ENCODE results near the gene S100A8.
A peak's percentile ranks its signal among the peaks of the same experiment; 100 is the strongest.

The S100A8 gene

GRCh38 chr1:153362187-153362775, 28.6 kb downstream of the S100A8 start:
- no peak for DNase-seq (ENCODE audit: low read depth in 2 of 2)

GRCh38 chr1:153361480-153362109, 29.3 kb downstream of the S100A8 start:
- DNase-seq (ENCODE audit: low read depth in 2 of 2) = no peak

GRCh38 chr1:153360592-153361479, 30.0 kb downstream of the S100A8 start:
- no peak for DNase-seq (ENCODE audit: low read depth in 2 of 2)

DNA sequence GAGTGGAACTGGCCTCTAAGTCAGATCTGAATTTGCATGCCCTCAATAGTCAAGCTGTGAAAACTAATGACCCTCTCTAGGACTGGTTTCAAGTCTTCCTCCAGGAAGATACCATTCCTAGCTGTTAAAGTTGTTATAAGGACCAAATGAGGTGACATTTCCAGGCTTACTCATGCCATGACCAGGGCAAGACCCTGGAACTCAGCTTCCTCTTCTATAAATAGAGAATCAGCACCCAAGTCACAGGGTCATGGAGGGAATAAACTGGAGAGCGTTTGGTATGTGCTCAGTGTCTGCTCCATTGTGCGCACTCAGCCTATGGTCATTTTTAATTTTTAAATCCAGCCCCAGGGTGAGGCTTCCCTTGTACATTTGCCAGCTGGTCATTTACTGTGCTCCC, 30.7 kb downstream of the S100A8 start:
- DNase-seq (ENCODE audit: low read depth in 2 of 2) = no peak

DNA sequence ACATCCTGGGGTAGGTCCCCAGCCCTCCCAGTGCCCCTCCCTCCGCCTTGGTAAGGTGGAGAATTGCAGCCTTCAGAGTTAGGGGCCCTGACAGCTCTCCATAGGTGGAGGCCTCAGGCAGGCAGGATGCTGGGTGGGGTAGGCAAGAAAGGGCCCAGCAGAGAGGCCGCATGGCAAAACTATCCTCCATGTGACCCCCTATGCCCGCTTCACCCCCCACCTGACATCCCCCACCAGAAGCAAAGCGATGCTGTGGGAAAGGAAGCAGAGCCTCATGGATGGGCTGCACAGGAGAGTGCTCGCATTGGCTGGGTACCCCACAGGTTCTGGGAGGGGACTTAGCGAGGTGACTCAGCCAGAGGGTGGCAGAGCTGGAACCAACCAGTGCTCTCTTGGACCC, 31.6 kb downstream of the S100A8 start:
- no peak for DNase-seq (ENCODE audit: low read depth in 2 of 2)

DNA sequence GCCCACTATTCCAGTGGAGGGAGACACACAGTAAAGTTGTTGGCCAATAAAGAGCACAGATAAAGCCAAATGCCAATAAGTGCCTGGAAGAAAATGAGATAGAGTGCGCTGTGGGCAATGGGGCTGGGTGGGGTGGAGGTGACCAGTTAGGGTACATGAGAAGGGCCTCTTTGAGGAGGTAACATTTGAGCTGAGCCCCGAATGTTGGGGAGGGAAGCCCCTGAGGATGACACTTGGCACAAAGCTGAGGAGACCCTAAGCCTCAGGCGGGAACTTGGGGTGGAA, 32.2 kb downstream of the S100A8 start:
- no peak for DNase-seq (ENCODE audit: low read depth in 2 of 2)

DNA sequence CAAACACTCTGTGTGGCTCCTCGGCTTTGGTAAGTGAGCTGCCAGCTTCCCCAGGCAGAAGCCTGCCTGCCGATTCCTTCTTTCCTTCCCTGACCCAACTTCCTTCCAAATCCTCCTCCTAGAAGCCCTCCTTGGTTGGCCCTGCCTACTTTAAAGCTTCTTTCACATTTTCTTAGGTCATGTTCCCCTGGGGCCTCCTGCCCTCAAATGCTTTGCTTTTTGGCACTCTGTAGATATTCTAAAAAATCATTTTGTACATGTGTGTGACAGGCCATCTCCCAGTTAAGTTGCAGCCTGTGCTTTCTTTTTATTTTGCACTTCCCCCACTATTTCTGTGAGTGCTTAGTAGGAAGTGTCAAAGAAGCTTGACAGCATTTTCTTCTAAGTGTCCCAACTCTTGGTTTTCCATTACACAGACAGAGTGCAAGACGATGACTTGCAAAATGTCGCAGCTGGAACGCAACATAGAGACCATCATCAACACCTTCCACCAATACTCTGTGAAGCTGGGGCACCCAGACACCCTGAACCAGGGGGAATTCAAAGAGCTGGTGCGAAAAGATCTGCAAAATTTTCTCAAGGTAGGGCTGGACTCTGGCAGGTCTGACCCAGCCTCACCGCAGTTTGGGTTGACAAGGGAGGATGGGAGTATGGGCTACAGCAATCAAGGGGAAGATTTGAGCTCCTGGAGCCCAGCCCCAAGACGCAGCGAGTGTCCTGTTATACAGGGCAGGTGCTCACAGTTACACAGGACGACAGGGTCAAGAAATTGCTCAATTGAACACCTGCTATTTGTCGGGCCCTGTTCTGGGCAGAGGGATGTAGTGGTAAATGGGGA, 32.8 kb downstream of the S100A8 start, which contains the start of gene S100A9:
Gene S100A9 (plus strand): TSS at position 2 of the 838 bp plus-strand sequence. CDS start 430 bp downstream, at position 432.
- no peak for DNase-seq (ENCODE audit: low read depth in 2 of 2)

DNA sequence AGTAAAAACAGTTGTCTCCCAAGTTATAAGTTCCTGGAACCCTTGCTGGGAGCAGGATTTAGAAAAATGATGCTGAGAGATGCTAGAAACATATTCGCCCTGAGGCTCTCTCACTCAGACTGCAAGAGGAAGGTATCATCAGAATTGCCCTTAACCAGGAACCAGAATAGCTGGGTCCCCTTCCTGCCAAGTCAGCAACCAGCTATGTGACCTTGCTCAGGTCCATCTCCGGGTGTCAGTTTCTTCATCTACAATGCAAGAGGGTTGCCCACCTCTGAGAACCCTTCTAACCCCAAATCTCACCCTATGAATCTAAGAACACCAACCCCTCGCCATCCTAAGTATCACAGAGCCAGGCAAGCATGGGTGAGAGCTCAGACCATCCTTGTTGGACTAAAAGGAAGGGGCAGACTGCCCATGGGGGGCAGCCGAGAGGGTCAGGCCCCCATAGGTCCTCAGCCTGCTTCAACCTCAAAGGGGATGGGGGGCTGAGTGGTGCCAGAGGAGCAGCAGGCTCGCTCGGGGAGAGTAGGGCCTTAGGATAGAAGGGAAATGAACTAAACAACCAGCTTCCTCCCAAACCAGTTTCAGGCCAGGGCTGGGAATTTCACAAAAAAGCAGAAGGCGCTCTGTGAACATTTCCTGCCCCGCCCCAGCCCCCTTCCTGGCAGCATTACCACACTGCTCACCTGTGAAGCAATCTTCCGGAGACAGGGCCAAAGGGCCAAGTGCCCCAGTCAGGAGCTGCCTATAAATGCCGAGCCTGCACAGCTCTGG, 33.6 kb downstream of the S100A8 start:
- DNase-seq (ENCODE audit: low read depth in 2 of 2) = no peak

- DNase-seq (ENCODE audit: low read depth in 2 of 2) = no peak
Measured at GRCh38 chr1:153356392-153357075, 34.3 kb downstream of the S100A8 start.

GRCh38 chr1:153355445-153356071, 35.3 kb downstream of the S100A8 start:
- DNase-seq (ENCODE audit: low read depth in 2 of 2) = peak in 1 of 2 donors; percentile 18

GRCh38 chr1:153354515-153355193, 36.2 kb downstream of the S100A8 start:
- no peak for DNase-seq (ENCODE audit: low read depth in 2 of 2)

GRCh38 chr1:153353226-153353947, 37.5 kb downstream of the S100A8 start:
- no peak for DNase-seq (ENCODE audit: low read depth in 2 of 2)

GRCh38 chr1:153352523-153352922, 38.4 kb downstream of the S100A8 start:
- DNase-seq (ENCODE audit: low read depth in 2 of 2) = peak; percentile 46 to 51

DNA sequence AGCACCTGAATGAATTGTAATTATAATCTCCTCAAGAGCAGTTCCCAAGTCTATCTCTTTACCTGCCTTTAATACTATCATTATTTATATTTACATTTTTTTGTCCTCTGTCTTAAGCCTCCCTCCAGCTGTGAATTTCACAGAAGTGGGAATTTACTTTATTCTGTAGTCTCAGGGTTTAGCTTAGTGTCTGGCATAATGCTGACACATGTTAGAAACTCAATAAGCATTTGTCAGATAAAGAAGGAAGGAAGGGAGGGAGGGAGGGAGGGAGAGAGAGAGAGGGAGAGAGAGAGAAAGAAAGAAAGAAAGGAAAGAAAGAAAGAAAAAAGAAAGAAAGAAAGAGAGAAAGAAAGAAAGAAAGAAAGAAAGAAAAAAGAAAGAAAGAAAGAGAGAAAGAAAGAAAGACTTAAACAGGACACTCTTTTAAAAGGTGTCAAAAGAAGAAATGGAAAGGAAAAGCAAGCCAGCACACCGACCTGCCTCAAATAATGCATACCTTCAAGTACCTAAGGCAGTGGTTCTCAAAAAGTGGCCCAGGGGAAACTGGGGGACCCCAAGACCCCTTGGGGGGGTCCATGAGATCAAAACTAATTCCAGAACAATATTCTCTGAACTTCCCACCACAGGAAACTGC, 40.4 kb downstream of the S100A8 start:
- DNase-seq (ENCODE audit: low read depth in 2 of 2) = no peak

- no peak for DNase-seq (ENCODE audit: low read depth in 2 of 2)
Measured at GRCh38 chr1:153349363-153350320, 41.2 kb downstream of the S100A8 start.

DNA sequence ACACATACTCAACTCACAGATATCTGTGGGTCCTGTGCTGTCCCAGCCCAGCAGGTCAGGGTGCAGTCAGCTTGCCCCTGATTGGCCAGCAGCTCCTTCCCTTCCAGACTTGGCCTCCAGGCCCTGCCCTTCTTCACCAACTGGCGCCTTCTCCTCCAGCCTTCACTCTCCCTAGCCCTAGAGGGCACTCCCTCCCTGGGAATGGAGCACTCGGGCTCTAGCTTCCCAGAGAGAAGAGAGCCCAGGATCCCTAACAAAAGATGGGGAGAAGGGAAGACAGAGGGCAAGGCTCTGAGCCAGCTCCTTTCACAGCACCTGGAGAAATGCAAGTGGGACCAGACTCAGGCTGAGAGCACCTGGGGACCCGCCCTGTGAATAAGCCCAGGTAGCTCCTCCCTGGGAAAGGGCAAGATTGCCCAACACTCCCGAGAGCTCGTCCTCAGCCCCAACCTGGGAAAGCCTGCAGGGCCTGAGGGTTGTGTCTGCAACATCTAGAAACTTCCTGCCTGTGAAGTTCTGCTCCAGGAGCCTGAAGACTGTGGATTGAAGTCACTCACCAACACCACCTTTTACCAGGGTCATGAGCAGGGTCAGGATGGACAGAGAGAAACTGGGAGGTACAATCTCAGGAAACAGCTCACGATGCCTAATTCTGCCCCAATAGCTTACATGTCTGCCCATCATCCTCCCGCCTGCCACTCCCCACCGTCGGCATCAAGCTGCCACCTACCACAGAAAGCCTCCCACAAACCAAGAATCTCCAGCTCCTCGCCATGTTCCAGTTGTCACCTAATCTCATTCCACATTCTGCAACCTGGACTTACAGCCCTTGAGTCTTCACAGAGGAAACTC, 42.1 kb downstream of the S100A8 start, which contains the start of gene PGLYRP4:
Gene PGLYRP4 (minus strand): TSS at position 331 of the 852 bp plus-strand sequence. CDS start 909 bp downstream, outside the sequence.
- DNase-seq (ENCODE audit: low read depth in 2 of 2) = no peak
